GM18951 (cell line): ENCODE results near the gene ARHGEF4.

Experiments
- POLR2A ChIP-seq: IDR thresholded peaks from 4 replicates; pipeline ENCODE4 v1.6.1; 2011; ENCODE audit warnings: mild to moderate bottlenecking; ENCODE audit not compliant: insufficient read length, insufficient read depth; ENCODE audit errors: extremely low read depth
- in situ Hi-C: fragments of 300-500 bp; cut with MboI; formaldehyde crosslinking; loops from one replicate; pipeline ENCODE4 v1.12.0; 2022; ENCODE audit warnings: low sequenced_read_pairs, mixed read lengths, inconsistent platforms; ENCODE audit not compliant: unreplicated experiment

ARHGEF4 gene

DNA sequence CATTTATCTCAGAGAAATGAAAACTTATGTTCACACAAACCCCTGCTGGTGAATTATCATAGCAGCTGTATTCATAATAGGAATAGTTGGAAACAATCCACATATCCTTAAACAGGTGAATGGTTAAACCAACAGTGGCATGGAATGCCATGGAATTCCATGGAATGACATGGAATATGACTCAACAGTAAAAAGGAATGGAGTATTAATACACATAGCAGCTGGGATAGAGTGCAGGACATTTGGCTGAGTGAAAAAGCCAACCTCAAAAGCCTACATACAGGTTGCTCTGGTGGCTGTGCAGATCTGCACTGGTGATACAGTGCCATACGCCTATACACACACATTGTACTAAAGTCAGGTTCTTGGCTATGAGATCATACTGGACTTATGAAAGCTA, 187.0 kb downstream of the ARHGEF4 start:
- no peak for TF ChIP-seq POLR2A
- in situ Hi-C loops = no loop called here

GRCh38 chr2:131026919-131027318, 190.2 kb downstream of the ARHGEF4 start:
- TF ChIP-seq POLR2A = no peak
- in situ Hi-C loops = no loop called here

DNA sequence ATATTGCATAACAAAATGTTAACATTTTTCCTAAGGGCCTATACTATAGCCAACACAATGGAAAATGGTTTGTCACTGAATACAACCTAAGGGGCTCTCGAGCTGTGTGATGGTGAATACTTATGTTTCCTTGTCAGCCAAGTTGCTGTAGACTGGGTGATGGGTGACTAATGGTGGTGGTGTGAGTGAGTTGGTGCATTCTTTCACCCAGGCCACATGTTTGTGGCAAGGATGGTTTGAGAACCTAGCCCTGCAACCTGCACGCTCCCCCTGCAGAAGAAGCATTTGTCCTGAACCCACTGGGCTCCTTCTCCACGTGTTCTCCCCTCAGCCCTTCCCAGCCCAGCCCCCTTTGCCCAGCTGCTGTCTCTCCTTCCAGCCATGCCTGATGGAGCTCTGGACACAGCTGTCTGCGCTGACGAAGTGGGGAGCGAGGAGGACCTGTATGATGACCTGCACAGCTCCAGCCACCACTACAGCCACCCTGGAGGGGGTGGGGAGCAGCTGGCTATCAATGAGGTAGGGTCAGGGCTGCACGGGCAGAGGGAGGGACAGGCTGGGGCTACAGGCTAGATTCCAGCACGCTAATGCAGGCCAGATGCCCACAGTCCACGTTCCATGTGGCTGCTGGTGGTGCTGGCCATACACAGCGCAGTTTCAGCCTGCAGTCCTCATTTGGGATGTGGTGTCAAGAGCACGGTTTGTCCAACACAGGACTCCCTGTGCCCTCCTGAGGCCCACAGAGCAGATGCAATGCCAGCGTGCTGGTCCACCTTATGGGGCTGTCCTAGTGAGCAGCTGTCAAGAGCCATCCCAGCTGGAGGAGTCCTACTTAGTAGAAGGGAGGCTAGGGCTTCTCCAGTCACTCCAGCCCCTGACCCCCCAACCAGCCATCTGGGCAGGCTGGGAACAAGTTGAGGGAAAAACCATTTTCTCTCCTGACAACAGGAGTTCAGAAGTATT, 191.1 kb downstream of the ARHGEF4 start:
- in situ Hi-C loops = no loop called here
- TF ChIP-seq POLR2A = no peak

GRCh38 chr2:131029812-131030211, 193.1 kb downstream of the ARHGEF4 start:
- no peak for TF ChIP-seq POLR2A
- in situ Hi-C loops = no loop called here

DNA sequence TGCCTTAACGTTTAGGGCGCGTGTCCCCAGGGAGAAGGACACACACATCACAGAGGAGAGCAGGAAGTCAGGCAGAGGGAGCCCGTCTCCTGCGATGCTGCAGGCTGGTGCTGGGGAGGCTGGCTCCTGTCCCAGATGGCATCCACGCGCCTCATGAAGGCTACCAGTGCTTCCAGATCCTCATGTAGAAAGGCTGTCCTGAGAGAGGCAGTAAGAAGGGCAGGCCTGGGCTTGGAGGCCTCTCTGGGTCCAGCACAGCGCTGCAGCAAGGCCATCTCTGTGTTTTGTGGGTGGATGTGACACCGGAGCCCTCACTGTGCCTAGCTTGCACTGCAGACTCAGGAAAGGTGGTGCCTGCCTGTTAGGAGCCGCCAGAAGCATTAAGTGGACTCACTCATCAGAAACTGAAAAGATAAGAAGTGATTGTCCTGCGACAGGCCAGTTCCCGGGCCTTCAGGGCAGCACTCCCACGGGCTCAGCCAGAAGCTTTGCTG, 193.8 kb downstream of the ARHGEF4 start:
- in situ Hi-C loops = no loop called here
- TF ChIP-seq POLR2A = no peak

DNA sequence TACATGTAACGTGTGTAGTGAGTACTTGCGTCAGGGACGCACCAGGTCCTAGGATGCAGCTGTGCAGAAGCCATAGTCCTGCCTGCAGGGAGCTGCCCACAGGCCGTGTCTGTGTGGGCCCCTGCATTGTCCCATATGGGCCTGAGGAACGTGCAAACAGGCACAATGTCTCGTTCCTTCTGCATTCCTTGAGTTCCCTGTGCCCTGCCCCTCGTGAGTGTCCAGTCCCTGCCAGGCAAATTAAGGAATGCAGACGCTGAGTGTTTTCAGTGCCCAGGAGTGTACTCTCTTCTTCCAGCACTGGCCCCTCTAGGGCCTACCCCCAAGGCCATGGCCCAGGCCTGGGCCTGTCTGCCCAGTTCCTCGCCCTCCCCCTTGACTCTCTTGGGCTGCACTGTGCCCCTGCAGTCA, 194.7 kb downstream of the ARHGEF4 start:
- in situ Hi-C loops = no loop called here
- TF ChIP-seq POLR2A = no peak

DNA sequence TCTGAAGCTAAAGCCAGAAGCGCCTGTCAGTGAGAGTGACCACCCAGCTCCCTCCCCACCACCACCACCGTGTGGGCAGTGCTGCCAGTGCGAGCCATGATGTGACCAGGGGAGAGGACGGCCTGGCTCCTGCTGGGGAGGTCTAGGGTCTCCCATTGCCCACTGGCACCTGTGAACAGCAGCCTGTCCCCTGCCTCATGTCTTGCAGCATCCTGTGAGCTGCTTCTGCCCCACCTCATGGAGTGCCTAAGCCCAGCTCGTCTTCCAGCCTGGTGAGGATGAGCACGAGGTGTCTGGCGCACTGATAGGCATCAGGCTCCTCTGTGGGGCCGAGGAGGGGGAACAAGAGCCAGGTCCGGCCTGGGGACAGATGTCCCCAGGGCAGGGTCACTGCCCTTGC, 195.2 kb downstream of the ARHGEF4 start:
- TF ChIP-seq POLR2A = no peak
- in situ Hi-C loops = no loop called here

DNA sequence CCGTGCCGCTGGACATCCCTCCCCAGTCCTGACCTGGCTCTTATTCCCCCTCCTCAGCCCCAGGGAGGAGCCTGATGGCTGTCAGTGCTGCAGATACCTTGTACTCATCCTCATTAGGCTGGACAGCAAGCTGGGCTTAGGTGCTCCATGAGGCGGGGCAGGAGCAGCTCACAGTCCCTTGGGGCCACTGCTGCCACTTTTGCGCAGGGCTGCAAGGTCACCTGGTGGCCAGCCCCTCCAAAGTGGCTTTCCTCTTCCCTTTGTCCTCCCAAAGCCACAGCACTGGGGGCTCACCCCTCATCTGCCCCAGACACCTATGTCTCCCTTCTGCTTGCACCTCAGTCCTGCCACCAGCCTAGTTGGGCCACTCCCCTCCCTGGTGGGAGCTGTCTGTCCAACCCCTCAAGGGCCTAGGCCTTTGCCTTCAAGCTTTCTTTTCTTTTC, 195.7 kb downstream of the ARHGEF4 start:
- in situ Hi-C loops = no loop called here
- TF ChIP-seq POLR2A = no peak

DNA sequence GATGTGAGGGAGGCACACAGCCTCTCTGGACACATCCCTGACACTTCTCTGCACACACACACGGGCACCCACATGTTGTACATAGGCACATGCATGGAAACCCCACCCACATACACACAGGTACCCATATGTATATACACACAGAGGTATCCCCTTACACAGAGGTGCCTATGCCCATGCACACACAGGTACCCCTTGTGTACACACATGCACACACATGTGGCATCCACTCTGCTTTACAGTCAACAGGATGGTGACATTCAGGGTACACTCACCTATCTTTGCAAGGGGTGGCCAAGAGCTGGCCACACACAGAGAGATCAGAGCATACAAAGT, 197.0 kb downstream of the ARHGEF4 start:
- no peak for TF ChIP-seq POLR2A
- in situ Hi-C loops = no loop called here

DNA sequence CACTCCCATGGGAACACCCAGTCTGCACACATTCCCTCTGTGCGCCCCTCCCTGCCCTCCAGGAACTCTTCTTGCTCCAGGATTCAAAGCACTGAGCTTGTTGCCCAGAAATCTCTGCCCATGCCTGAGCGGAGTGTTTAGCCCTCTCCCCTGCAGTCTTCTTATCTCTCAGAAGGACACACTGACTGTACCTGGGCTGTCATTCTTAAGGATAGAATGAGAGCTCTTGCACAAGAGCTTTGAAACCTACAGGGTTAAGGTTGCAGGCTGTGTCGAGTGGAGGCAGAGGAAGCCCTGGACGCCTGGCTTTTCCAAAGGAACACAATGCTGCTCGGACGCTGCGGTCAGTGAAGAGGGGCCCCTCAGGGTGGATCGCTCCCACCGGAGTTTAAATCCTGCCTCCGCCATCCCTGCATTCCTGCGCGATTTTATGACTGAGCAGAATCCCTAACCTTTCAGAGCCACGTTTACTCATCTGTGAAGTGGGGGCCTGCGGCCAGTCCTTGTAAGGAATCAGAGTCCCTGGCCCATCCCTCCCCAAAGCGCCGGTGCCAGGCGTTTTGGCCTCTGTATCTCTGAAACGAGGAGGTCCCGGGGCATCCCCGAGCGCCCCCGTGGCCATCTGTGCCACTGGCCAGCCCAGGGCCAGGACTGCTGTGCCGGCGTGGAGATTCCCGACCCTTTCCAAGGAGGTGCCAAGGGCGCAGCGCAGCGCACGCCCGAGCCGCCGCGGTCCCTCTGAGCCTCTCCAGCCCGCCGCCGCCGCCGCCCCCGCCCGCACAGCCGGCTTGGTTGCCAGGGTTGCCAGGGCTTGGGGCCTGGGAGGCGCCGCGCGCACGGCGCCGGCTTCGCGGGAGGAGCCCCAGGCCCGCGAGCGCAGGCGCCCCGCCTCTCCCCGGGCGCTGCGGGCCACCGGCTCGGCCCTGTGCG, 197.7 kb downstream of the ARHGEF4 start:
- TF ChIP-seq POLR2A = no peak
- in situ Hi-C loops = no loop called here

GRCh38 chr2:131035112-131035825, 198.6 kb downstream of the ARHGEF4 start:
- no peak for TF ChIP-seq POLR2A
- in situ Hi-C loops = no loop called here

- no peak for TF ChIP-seq POLR2A
- in situ Hi-C loops = no loop called here
Observed at GRCh38 chr2:131035826-131036231, 199.1 kb downstream of the ARHGEF4 start.

GRCh38 chr2:131036269-131036668, 199.6 kb downstream of the ARHGEF4 start:
- in situ Hi-C loops = no loop called here
- no peak for TF ChIP-seq POLR2A

DNA sequence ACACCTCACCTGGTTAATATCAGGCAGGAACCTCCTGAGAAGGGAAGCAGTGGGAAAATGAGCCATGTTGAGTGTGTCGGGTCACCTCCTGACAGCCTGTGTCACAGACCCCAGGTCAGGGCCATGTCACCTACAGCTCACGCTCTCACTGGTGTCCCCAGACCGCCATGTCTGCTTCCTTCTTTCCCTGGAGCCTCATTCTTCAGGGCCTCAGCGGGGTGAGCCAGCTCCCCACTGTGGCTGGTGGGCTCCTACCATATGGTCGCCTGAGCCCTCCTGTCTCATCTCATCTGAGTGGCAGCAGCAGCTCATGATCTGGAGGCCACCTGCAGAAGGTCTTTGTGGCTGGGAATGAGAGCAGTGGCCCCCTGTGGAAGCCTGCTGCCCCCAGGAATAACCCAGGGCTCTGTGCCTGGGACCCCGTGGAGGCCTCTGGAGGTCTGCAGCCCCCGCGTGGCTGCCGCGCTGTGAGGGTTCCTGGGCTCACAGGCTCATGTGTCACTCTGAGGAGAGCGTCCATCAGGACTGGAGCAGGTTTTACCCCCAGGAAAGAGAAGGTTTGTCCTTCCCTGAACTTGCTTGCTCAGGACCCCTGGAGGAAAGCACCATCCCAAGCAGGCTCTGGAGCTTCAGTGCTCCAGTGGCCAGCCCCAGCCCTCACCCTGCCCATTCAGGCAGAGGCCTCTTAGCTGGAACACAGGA, 200.1 kb downstream of the ARHGEF4 start:
- TF ChIP-seq POLR2A = no peak
- in situ Hi-C loops = no loop called here
